Thyroid gland (tissue), 4 donors: ENCODE measurements around the gene HLCS. TPM values are rescaled to one million over a fixed set of nuclear protein-coding genes. Genes with fewer than 3 reads are reported as not detected.

Experiments used
- DNase-seq, 2 donors: peaks; one replicate each; pipeline ENCODE4 v3.0.0-alpha.2; 2019
- H3K27ac ChIP-seq, 3 donors: fragments of 200-600 bp; sonication (generic); 1 replicate in 2 of 3; 2 replicates in 1 of 3; pipeline ENCODE4 v1.5.1; 2016 to 2019; ENCODE audit warnings: mild to moderate bottlenecking in 1 of 3, moderate library complexity in 1 of 3
- H3K27me3 ChIP-seq: fragments of 200-600 bp; sonication (generic); one replicate; pipeline ENCODE4 v1.5.1; 2019
- H3K36me3 ChIP-seq, 2 donors: fragments of 200-600 bp; sonication (generic); one replicate each; pipeline ENCODE4 v1.5.1; 2016 to 2019
- H3K4me1 ChIP-seq, 2 donors: fragments of 200-600 bp; sonication (generic); one replicate each; pipeline ENCODE4 v1.5.1; 2017 to 2019
- H3K4me3 ChIP-seq, 3 donors: fragments of 200-600 bp; sonication (generic); replicated peaks in 1 of 3; 1 replicate in 2 of 3; 2 replicates in 1 of 3; pipeline ENCODE4 v1.5.1; 2016; ENCODE audit warnings: mild to moderate bottlenecking in 1 of 3
- H3K9me3 ChIP-seq: fragments of 200-600 bp; sonication (generic); one replicate; pipeline ENCODE4 v1.5.1; 2017
- CTCF ChIP-seq, 6 experiments: fragments of 200-600 bp in 3 of 6; fragments of 450-650 bp in 3 of 6; sonication (generic) in 3 of 6; IDR thresholded peaks; one replicate each; pipeline ENCODE4 v1.5.1; 2016 to 2019; ENCODE audit warnings: antibody characterized with exemption in 6 of 6, mild to moderate bottlenecking in 2 of 6, inconsistent platforms in 1 of 6, moderate library complexity in 1 of 6
- POLR2A ChIP-seq, 2 donors: fragments of 450-650 bp; IDR thresholded peaks; one replicate each; pipeline ENCODE4 v1.6.1; 2017; ENCODE audit warnings: antibody characterized with exemption in 2 of 2, mild to moderate bottlenecking in 2 of 2, moderate library complexity in 1 of 2
- WGBS, 2 donors: methylation state at CpG; one replicate each; pipeline ENCODE4 v1.1.5; 2017; 5-methylcytosine and 5-hydroxymethylcytosine counted together
- intact Hi-C: fragments of 100-400 bp; cut with DNase I; formaldehyde crosslinking; loops from one replicate; pipeline ENCODE4 v1.15.1; 2023
- total RNA-seq, 4 donors: library from RNA; depleted of rRNA; stranded (reverse); fragments of >200 nt; gene quantifications; one replicate each; pipeline ENCODE4 v1.2.3, GENCODE V29; 2016

HLCS gene
- total RNA-seq, 4 donors from 2014 or later: 34.2 to 70.7 (median 43.4) TPM

GRCh38 chr21:36716836-36717235 lies 249.6 kb downstream of the HLCS start:
- no peaks in the 10 kb centered on the region for H3K9me3 ChIP-seq
- no peak overlapping the region for H3K4me3 ChIP-seq
- 64% methylated on average over 9 of the region's 9 CpGs for WGBS, 2 donors
- peaks cover 8% of the 10 kb centered on the region for H3K27me3 ChIP-seq
- no peak for DNase-seq
- H3K27ac ChIP-seq: no peak overlapping the region
- intact Hi-C loops: no loop called here
- no peaks in the 10 kb centered on the region for H3K36me3 ChIP-seq
- no peaks in the 10 kb centered on the region for H3K4me1 ChIP-seq
- no peak for TF ChIP-seq POLR2A (IDR thresholded peaks at IDR 0.05)
- TF ChIP-seq CTCF (IDR thresholded peaks at IDR 0.05): no peak

- H3K27me3 ChIP-seq: peaks cover 11% of the 10 kb centered on the region
- WGBS, 2 donors: 86 to 90% methylated on average over 2 of the region's 2 CpGs
- no peak overlapping the region for H3K27ac ChIP-seq
- DNase-seq: no peak
- H3K4me1 ChIP-seq: no peaks in the 10 kb centered on the region
- intact Hi-C loops: no loop called here
- no peaks in the 10 kb centered on the region for H3K36me3 ChIP-seq
- TF ChIP-seq POLR2A (IDR thresholded peaks at IDR 0.05): no peak
- no peak for TF ChIP-seq CTCF (IDR thresholded peaks at IDR 0.05)
- no peaks in the 10 kb centered on the region for H3K9me3 ChIP-seq
- no peak overlapping the region for H3K4me3 ChIP-seq
Observed at GRCh38 chr21:36716387-36716786, 250.1 kb downstream of the HLCS start.

DNA sequence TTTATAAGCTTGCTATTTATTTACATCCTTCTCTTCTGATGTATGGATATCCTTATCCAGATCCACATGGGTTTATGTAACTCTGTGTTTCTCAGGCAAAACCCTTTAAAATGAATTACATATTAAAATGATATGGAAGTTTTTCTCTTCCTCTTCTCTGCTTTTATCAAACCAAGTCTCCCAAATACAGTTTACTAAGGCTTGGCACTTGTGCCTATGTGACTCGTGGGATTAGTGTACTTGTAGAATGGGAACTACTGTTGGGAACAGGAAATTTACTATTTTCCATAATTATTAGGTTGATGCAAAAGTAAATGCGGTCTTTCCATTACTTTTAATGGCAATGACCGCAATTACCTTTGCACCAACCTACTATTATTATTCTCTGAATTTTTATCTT lies 252.7 kb downstream of the HLCS start:
- no peak for DNase-seq
- 61 to 62% methylated on average over 3 of the region's 3 CpGs for WGBS, 2 donors
- TF ChIP-seq POLR2A (IDR thresholded peaks at IDR 0.05) (no peak), CTCF (IDR thresholded peaks at IDR 0.05) (no peak)
- Histone ChIP-seq H3K27ac (no peak overlapping the region), H3K4me3 (no peak overlapping the region), H3K4me1 (peaks cover 7 to 16% of the 10 kb centered on the region in 2 donors), H3K9me3 (no peaks in the 10 kb centered on the region), H3K27me3 (peaks cover 36% of the 10 kb centered on the region), H3K36me3 (no peaks in the 10 kb centered on the region)
- intact Hi-C loops: no loop called here

DNA sequence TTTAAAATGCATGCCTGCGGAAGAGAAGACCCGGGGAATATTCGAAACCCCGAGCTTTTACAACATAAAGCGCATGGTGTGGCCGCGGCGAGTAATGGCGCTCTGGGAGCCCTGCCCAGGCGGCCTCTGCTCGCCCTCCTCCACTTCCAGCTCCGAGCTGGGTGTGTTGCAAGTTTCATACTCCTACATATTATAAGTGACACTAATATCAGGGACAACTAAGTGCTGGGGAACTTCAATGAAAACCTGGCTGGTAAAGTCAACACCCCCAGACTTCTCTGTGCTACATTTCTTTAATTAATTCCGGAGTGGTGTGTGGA lies 255.8 kb downstream of the HLCS start:
- Histone ChIP-seq H3K4me1 (peaks cover 8 to 33% of the 10 kb centered on the region in 2 donors), H3K27ac (no peak overlapping the region), H3K36me3 (no peaks in the 10 kb centered on the region), H3K4me3 (no peak overlapping the region), H3K9me3 (no peaks in the 10 kb centered on the region), H3K27me3 (peaks cover 61% of the 10 kb centered on the region)
- WGBS, 2 donors: 10 to 12% methylated on average over 13 of the region's 13 CpGs
- no peak for TF ChIP-seq POLR2A (IDR thresholded peaks at IDR 0.05)
- no peak for TF ChIP-seq CTCF (IDR thresholded peaks at IDR 0.05)
- DNase-seq: no peak
- intact Hi-C loops: no loop called here

GRCh38 chr21:36709868-36710728 lies 256.4 kb downstream of the HLCS start:
- WGBS, 2 donors: 11 to 13% methylated on average over 32 to 36 of the region's 38 CpGs
- no peak for DNase-seq
- TF ChIP-seq CTCF (IDR thresholded peaks at IDR 0.05): no peak
- TF ChIP-seq POLR2A (IDR thresholded peaks at IDR 0.05): no peak
- Histone ChIP-seq H3K4me3 (no peak overlapping the region), H3K27ac (no peak overlapping the region), H3K27me3 (peaks cover 66% of the 10 kb centered on the region), H3K4me1 (peaks cover 9 to 38% of the 10 kb centered on the region in 2 donors), H3K9me3 (no peaks in the 10 kb centered on the region), H3K36me3 (no peaks in the 10 kb centered on the region)
- intact Hi-C loops: no loop called here
